ENCODE data around the gene ZNF460.

The ZNF460 gene

GRCh38 chr19:57262044-57262443, 18.2 kb upstream of the ZNF460 start:
- CTCF ChIA-PET = interaction anchor here (0.8 to 1.5 kb wide), 2 partner anchors 10 kb away, joined by 3 read pairs; no protein-coding TSS in a partner anchor
- POLR2A ChIA-PET = no interaction called here
- no peak for TF ChIP-seq CTCF (IDR thresholded peaks at IDR 0.05; ENCODE audit: control extremely low read depth, extremely low read depth, low read depth, missing control alignments)
- DNase-seq (ENCODE audit: extremely low spot score) = no peak

GRCh38 chr19:57263244-57263741, 17.0 kb upstream of the ZNF460 start:
- DNase-seq (ENCODE audit: extremely low spot score) = no peak
- ChIA-PET CTCF (interaction anchor here (1.0 to 1.5 kb wide), 2 partner anchors 11 to 21 kb away, joined by 3 read pairs; no protein-coding TSS in a partner anchor), POLR2A (no interaction called here)
- no peak for TF ChIP-seq CTCF (IDR thresholded peaks at IDR 0.05; ENCODE audit: control extremely low read depth, extremely low read depth, low read depth, missing control alignments)

GRCh38 chr19:57267291-57267690, 13.0 kb upstream of the ZNF460 start:
- no peak for TF ChIP-seq CTCF (IDR thresholded peaks at IDR 0.05; ENCODE audit: control extremely low read depth, extremely low read depth, low read depth, missing control alignments)
- ChIA-PET CTCF (no interaction called here), POLR2A (no interaction called here)
- DNase-seq (ENCODE audit: extremely low spot score) = peak; percentile 23

DNA sequence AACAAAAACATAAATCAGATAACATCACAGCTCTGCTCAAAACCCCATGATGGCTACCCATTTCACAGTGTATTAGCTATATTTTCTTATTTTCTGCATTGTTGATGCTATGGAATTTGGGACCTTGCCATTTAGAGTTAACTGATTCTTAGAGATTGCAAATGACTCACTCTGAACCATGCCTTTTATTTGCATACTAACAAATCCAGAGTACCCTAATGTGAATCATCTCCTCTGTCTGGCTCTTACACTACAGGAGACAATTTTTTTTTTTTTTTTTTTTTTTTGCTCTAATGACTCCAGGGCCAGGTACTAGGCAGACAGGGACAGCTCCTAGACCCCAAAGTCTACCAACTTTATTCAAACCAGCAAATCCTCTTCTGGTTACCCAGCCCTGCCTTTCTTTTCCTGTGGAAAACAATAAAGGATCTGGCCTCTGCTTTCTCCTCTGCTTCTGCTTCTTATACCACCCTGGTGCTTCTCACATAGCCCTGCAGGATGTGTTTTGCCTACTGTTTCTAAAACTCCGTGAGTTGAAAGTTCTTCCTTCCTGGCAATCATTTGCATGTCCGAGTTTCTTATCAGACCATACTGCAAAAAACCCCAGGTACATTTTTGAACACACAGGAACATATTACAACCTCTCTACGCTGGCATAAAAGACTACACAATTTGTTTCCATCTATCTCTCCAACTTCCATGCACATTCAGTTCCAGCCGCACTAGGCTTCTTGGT, 10.6 kb upstream of the ZNF460 start:
- POLR2A ChIA-PET = no interaction called here
- CTCF ChIA-PET = no interaction called here
- DNase-seq (ENCODE audit: extremely low spot score) = no peak
- TF ChIP-seq CTCF (IDR thresholded peaks at IDR 0.05; ENCODE audit: control extremely low read depth, extremely low read depth, low read depth, missing control alignments) = no peak

DNA sequence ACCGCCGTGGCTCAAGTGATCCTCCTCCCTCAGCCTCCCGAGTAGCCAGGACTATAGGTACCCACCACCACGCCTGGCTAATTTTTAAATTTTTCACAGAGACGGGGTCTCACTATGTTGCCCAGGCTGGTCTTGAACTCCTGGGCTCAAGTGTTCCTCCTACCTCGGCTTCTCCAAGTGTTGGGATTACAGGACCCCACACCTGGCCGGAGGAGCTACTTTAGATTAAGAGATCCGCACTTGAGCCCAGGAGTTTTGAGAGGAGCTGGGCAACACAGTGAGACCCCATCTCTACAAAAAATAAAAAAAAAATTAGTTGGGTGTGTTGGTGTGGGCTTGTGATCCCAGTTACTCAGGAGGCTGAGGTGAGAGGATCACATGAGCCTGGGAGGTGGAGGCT, 9.0 kb upstream of the ZNF460 start:
- ChIA-PET POLR2A (no interaction called here), CTCF (no interaction called here)
- DNase-seq (ENCODE audit: extremely low spot score) = no peak
- TF ChIP-seq CTCF (IDR thresholded peaks at IDR 0.05; ENCODE audit: control extremely low read depth, extremely low read depth, low read depth, missing control alignments) = no peak

- ChIA-PET CTCF (interaction anchor here (0.9 to 1.9 kb wide), 4 partner anchors 13 to 43 kb away, joined by 3 to 6 read pairs (median 4); no protein-coding TSS in a partner anchor), POLR2A (no interaction called here)
- TF ChIP-seq CTCF (IDR thresholded peaks at IDR 0.05; ENCODE audit: control extremely low read depth, extremely low read depth, low read depth, missing control alignments) = no peak
- no peak for DNase-seq (ENCODE audit: extremely low spot score)
These were observed 7.3 kb upstream of the ZNF460 start for GRCh38 chr19:57273014-57273413.

Data from GM10248 (cell line).